ENCODE results near the gene TLE2. TPM values are rescaled to one million over a fixed set of nuclear protein-coding genes. Genes with fewer than 3 reads are reported as not detected.

TLE2 gene
- total and polyA plus RNA-seq, 2 of the 4 experiments (the other 2 are of a cell fraction) = under 0.01 to 0.41 TPM

- H3K9ac ChIP-seq (ENCODE audit: low read depth, low read length) = no peak overlapping the region
Observed at GRCh38 chr19:2983351-2984214, 45.5 kb downstream of the TLE2 start.

More at GRCh38 chr19:2983351-2984214, 45.5 kb downstream of the TLE2 start:
- no peaks in the 10 kb centered on the region for H3K9me1 ChIP-seq (ENCODE audit: insufficient read depth, low read length)
- ChIA-PET POLR2A (ENCODE audit: unreplicated experiment) (no interaction called here), CTCF (no interaction called here)
- ATAC-seq (ENCODE audit: low read depth) = peak; percentile 60
- H3K79me1 ChIP-seq (ENCODE audit: low read depth in 1 of 2, low read length in 2 of 2) = no peaks in the 10 kb centered on the region
- H3K36me3 ChIP-seq (ENCODE audit: control insufficient read depth, insufficient read depth, low read length) = no peaks in the 10 kb centered on the region
- no peak for TF ChIP-seq ELK1 (IDR thresholded peaks at IDR 0.05; ENCODE audit: borderline replicate concordance, low read depth, low read length)
- TF ChIP-seq USF2 (IDR thresholded peaks at IDR 0.05; ENCODE audit: low read depth, low read length) = no peak
- peak; percentile 61; the same call in 1 of the 2 replicates for TF ChIP-seq MAZ (IDR thresholded peaks at IDR 0.05; ENCODE audit: borderline replicate concordance, low read depth, low read length)
- no peak for TF ChIP-seq MAFK (IDR thresholded peaks at IDR 0.05; ENCODE audit: low read depth, low read length)
- peak overlapping the region; percentile 45 to 62; a peak in 3 of 4 replicates for H4K8ac ChIP-seq (ENCODE audit: low read depth in 2 of 2, low read length in 2 of 2)
- 0 out of 2 replicates have a peak overlapping the region, but pooled peaks have one; percentile 16 for H3K4ac ChIP-seq (ENCODE audit: low read depth, low read length)
- no peak overlapping the region for H2BK120ac ChIP-seq (ENCODE audit: low read depth, low read length)
- H4K91ac ChIP-seq (ENCODE audit: insufficient read depth, low read depth, low read length) = peak overlapping the region; percentile 11; the same call in 1 of the 2 replicates
- intact Hi-C loops (cut with micrococcal nuclease) = no loop called here
- no peak overlapping the region for H2BK20ac ChIP-seq (ENCODE audit: low read depth, low read length)
- H3K27ac ChIP-seq (ENCODE audit: insufficient read depth, low read length) = peak overlapping the region; percentile 22; the same call in 1 of the 2 replicates
- H3K56ac ChIP-seq (ENCODE audit: extremely low read depth, insufficient read depth, low read length) = no peak overlapping the region
- peak overlapping the region; percentile 43 for H3K4me3 ChIP-seq (ENCODE audit: insufficient read depth, low read depth, low read length)
- H2AK9ac ChIP-seq (replicated peaks; ENCODE audit: low read depth, low read length, poor library complexity) = no peak overlapping the region
- no TSS peak for BruUV-seq (replicated peaks)
- H4K20me1 ChIP-seq (ENCODE audit: insufficient read depth, low read length) = no peaks in the 10 kb centered on the region
- H2AFZ ChIP-seq (replicated peaks; ENCODE audit: low read length, poor library complexity) = peak overlapping the region; percentile 88
- DNase-seq = peak; percentile 7
- dilution Hi-C loops (cut with HindIII; ENCODE audit: low sequenced_read_pairs, unreplicated experiment) = no loop called here
- H3K14ac ChIP-seq (replicated peaks; ENCODE audit: low read depth, low read length) = 0 out of 2 replicates have a peak overlapping the region, but pooled peaks have one; percentile 14
- H4K5ac ChIP-seq (ENCODE audit: low read depth, low read length) = no peak overlapping the region; the same call in 1 of the 2 replicates
- no peak overlapping the region for H2BK15ac ChIP-seq (ENCODE audit: low read depth, low read length)
- no peaks in the 10 kb centered on the region for H3K9me3 ChIP-seq (ENCODE audit: control insufficient read depth, insufficient read depth, low read length)
- peaks cover 8% of the 10 kb centered on the region; the same call in 1 of the 2 replicates for H3K4me1 ChIP-seq (ENCODE audit: control insufficient read depth, insufficient read depth, low read length)
- peak overlapping the region; percentile 76 for H3K4me2 ChIP-seq (ENCODE audit: low read depth, low read length)
- no peak overlapping the region for H2BK5ac ChIP-seq (ENCODE audit: low read depth, low read length, poor library complexity, severe bottlenecking)
- 13% methylated on average over 15 of the region's 24 CpGs; no CpG with 5 or more reads in 1 of the 2 experiments for WGBS, 2 experiments (ENCODE audit: extremely low coverage in 2 of 2, insufficient read length in 1 of 2)
- in situ Hi-C loops (cut with MboI; ENCODE audit: low sequenced_read_pairs) = no loop called here
- peaks cover 15% of the 10 kb centered on the region for H3K27me3 ChIP-seq (ENCODE audit: control insufficient read depth, insufficient read depth, low read length)
- no peak overlapping the region for H3K23ac ChIP-seq (ENCODE audit: low read depth, low read length)
- H2AK5ac ChIP-seq (ENCODE audit: low read depth, low read length) = peak overlapping the region; percentile 39; the same call in 1 of the 2 replicates
- H3K18ac ChIP-seq (ENCODE audit: low read depth, low read length) = no peak overlapping the region; the same call in 1 of the 2 replicates
